CD8-positive, alpha-beta memory T cell (primary cell): ENCODE results near the gene FAM114A1. TPM values are rescaled to one million over a fixed set of nuclear protein-coding genes. Genes with fewer than 3 reads are reported as not detected.

Experiments used
- CTCF ChIA-PET: fragments of 350-600 bp; sonication (Branson Sonifier 250); formaldehyde crosslinking; loops from one replicate; lab custom pipeline; 2021; ENCODE audit warnings: antibody characterized with exemption; lab: Charles Lee
- POLR2A ChIA-PET: fragments of 350-600 bp; sonication (Branson Sonifier 250); formaldehyde crosslinking; loops from one replicate; lab custom pipeline; 2021; ENCODE audit warnings: antibody characterized with exemption; lab: Charles Lee
- DNase-seq, 5 donors: peaks; one replicate each; pipeline versions ENCODE4 v3.0.0 to v3.0.0-alpha.2; 2020 to 2022; ENCODE audit warnings: mixed read lengths in 1 of 5
- H3K27ac ChIP-seq: one replicate; pipeline ENCODE4 v1.7.0; 2013; ENCODE audit warnings: low read depth, mild to moderate bottlenecking, low read length, moderate library complexity
- H3K27me3 ChIP-seq: 2 replicates; pipeline ENCODE4 v1.7.0; 2013; ENCODE audit warnings: low read length, mild to moderate bottlenecking; ENCODE audit not compliant: insufficient read depth, poor library complexity, severe bottlenecking
- H3K36me3 ChIP-seq: 2 replicates; pipeline ENCODE4 v1.7.0; 2013; ENCODE audit warnings: mild to moderate bottlenecking, low read length, moderate library complexity; ENCODE audit not compliant: insufficient read depth
- H3K4me1 ChIP-seq: 2 replicates; pipeline ENCODE4 v1.7.0; 2013; ENCODE audit warnings: mild to moderate bottlenecking, low read length, moderate library complexity; ENCODE audit not compliant: insufficient read depth
- H3K4me3 ChIP-seq: 2 replicates; pipeline ENCODE4 v1.7.0; 2013; ENCODE audit warnings: mild to moderate bottlenecking, low read length
- H3K9me3 ChIP-seq: 2 replicates; pipeline ENCODE4 v1.7.0; 2013; ENCODE audit warnings: mild to moderate bottlenecking, low read length
- H3K27ac Mint-ChIP-seq, 8 donors: one replicate each; pipeline ENCODE4 v1.8.0; 2020 to 2021; ENCODE audit warnings: mixed read lengths in 8 of 8, mild to moderate bottlenecking in 6 of 8, inconsistent platforms in 3 of 8, moderate library complexity in 3 of 8
- H3K27me3 Mint-ChIP-seq, 2 donors: one replicate each; pipeline ENCODE4 v1.8.0; 2020 to 2021; ENCODE audit warnings: mixed read lengths in 2 of 2, mild to moderate bottlenecking in 1 of 2, moderate library complexity in 1 of 2
- H3K36me3 Mint-ChIP-seq, 3 donors: one replicate each; pipeline ENCODE4 v1.8.0; 2020 to 2021; ENCODE audit warnings: mixed read lengths in 3 of 3, inconsistent platforms in 1 of 3, mild to moderate bottlenecking in 1 of 3
- H3K4me1 Mint-ChIP-seq, 3 donors: one replicate each; pipeline ENCODE4 v1.8.0; 2020 to 2021; ENCODE audit warnings: mixed read lengths in 3 of 3, inconsistent platforms in 1 of 3, mild to moderate bottlenecking in 1 of 3
- H3K4me3 Mint-ChIP-seq, 7 donors: one replicate each; pipeline ENCODE4 v1.8.0; 2020 to 2021; ENCODE audit warnings: mixed read lengths in 7 of 7, mild to moderate bottlenecking in 6 of 7, moderate library complexity in 4 of 7, inconsistent platforms in 2 of 7
- H3K9me3 Mint-ChIP-seq, 5 donors: one replicate each; pipeline ENCODE4 v1.8.0; 2020 to 2022; ENCODE audit warnings: mixed read lengths in 5 of 5, mild to moderate bottlenecking in 3 of 5, moderate library complexity in 2 of 5, inconsistent platforms in 1 of 5
- polyA plus RNA-seq: library from polyadenylated mRNA; unstranded; fragments of 300-500 nt; fragmentation: Illumina TruSeq; gene quantifications from one replicate; pipeline ENCODE4 v1.2.3, GENCODE V29; 2021
- total RNA-seq, 2 experiments: library from RNA; stranded (reverse); gene quantifications; one replicate each; pipeline ENCODE4 v1.2.3, GENCODE V29; 2021

FAM114A1 gene
- total and polyA plus RNA-seq, 3 experiments from 2014 or later: 0.31 TPM; not detected in 2

- no peaks in the 10 kb centered on the region for H3K9me3 ChIP-seq
- Mint-ChIP-seq H3K27me3 (peaks cover 4 to 7% of the 10 kb centered on the region in 2 donors), H3K36me3 (peaks cover 3 to 35% (median 5%) of the 10 kb centered on the region in 3 donors), H3K9me3 (peaks cover 0 to 7% (median 5%) of the 10 kb centered on the region in 5 donors), H3K4me3 (no peak overlapping the region), H3K4me1 (peaks cover 0 to 5% (median 0%) of the 10 kb centered on the region in 3 donors), H3K27ac (no peak overlapping the region)
- DNase-seq: no peak
- H3K27ac ChIP-seq: no peak overlapping the region
- ChIA-PET POLR2A (no interaction called here), CTCF (interaction anchor here (1.3 kb wide), 1 partner anchor 46 kb away, joined by 3 read pairs; the partner anchor contains the start of gene TLR10)
- no peaks in the 10 kb centered on the region for H3K27me3 ChIP-seq
- H3K4me1 ChIP-seq: no peaks in the 10 kb centered on the region
- H3K36me3 ChIP-seq: no peaks in the 10 kb centered on the region
- H3K4me3 ChIP-seq: no peak overlapping the region
Observed at GRCh38 chr4:38829237-38829636, 38.4 kb upstream of the FAM114A1 start.

- DNase-seq: no peak
- Mint-ChIP-seq H3K4me1 (peaks cover 0 to 5% (median 0%) of the 10 kb centered on the region in 3 donors), H3K36me3 (peaks cover 5 to 42% (median 6%) of the 10 kb centered on the region in 3 donors), H3K27me3 (peaks cover 3 to 4% of the 10 kb centered on the region in 2 donors), H3K27ac (no peak overlapping the region), H3K4me3 (no peak overlapping the region), H3K9me3 (peaks cover 9 to 24% (median 14%) of the 10 kb centered on the region in 5 donors)
- no peak overlapping the region for H3K27ac ChIP-seq
- no peaks in the 10 kb centered on the region for H3K36me3 ChIP-seq
- ChIA-PET CTCF (no interaction called here), POLR2A (interaction anchor here (1.2 kb wide), 1 partner anchor 35 kb away, joined by 5 read pairs; no protein-coding TSS in a partner anchor)
- H3K4me1 ChIP-seq: no peaks in the 10 kb centered on the region
- H3K9me3 ChIP-seq: no peaks in the 10 kb centered on the region
- no peaks in the 10 kb centered on the region for H3K27me3 ChIP-seq
- no peak overlapping the region for H3K4me3 ChIP-seq
Observed at GRCh38 chr4:38831653-38832052, 36.0 kb upstream of the FAM114A1 start.

GRCh38 chr4:38832206-38832605, 35.4 kb upstream of the FAM114A1 start:
- no peak overlapping the region for H3K27ac Mint-ChIP-seq
- peaks cover 2 to 42% (median 5%) of the 10 kb centered on the region in 3 donors for H3K36me3 Mint-ChIP-seq
- Histone ChIP-seq H3K4me1 (no peaks in the 10 kb centered on the region), H3K27ac (no peak overlapping the region), H3K9me3 (no peaks in the 10 kb centered on the region), H3K4me3 (no peak overlapping the region), H3K36me3 (no peaks in the 10 kb centered on the region), H3K27me3 (no peaks in the 10 kb centered on the region)
- no peak overlapping the region for H3K4me3 Mint-ChIP-seq
- no peak for DNase-seq
- POLR2A ChIA-PET: no interaction called here
- peaks cover 9 to 24% (median 14%) of the 10 kb centered on the region in 5 donors for H3K9me3 Mint-ChIP-seq
- CTCF ChIA-PET: no interaction called here
- H3K27me3 Mint-ChIP-seq: peaks cover under 1 to 4% of the 10 kb centered on the region in 2 donors
- peaks cover 5 to 6% (median 5%) of the 10 kb centered on the region in 3 donors for H3K4me1 Mint-ChIP-seq

- ChIA-PET CTCF (interaction anchor here (0.6 to 1.2 kb wide), 2 partner anchors 50 to 74 kb away, joined by 3 read pairs; partner anchors contain the start of gene TLR10), POLR2A (no interaction called here)
- H3K27ac Mint-ChIP-seq: no peak overlapping the region
Observed at GRCh38 chr4:38832624-38833528, 34.7 kb upstream of the FAM114A1 start.

GRCh38 chr4:38834570-38834969, 33.0 kb upstream of the FAM114A1 start:
- Histone ChIP-seq H3K4me3 (no peak overlapping the region), H3K9me3 (no peaks in the 10 kb centered on the region), H3K36me3 (no peaks in the 10 kb centered on the region), H3K27me3 (no peaks in the 10 kb centered on the region), H3K27ac (no peak overlapping the region), H3K4me1 (peaks cover 9% of the 10 kb centered on the region)
- peaks cover 0 to 4% of the 10 kb centered on the region in 2 donors for H3K27me3 Mint-ChIP-seq
- no peak for DNase-seq
- peaks cover 0 to 41% (median 4%) of the 10 kb centered on the region in 3 donors for H3K36me3 Mint-ChIP-seq
- peaks cover 19 to 24% (median 19%) of the 10 kb centered on the region in 3 donors for H3K4me1 Mint-ChIP-seq
- peaks cover 9 to 24% (median 14%) of the 10 kb centered on the region in 5 donors for H3K9me3 Mint-ChIP-seq
- CTCF ChIA-PET: interaction anchor here (1.1 to 1.2 kb wide), 2 partner anchors 12 to 52 kb away, joined by 3 read pairs; partner anchors contain the start of gene TLR10
- no peak overlapping the region for H3K4me3 Mint-ChIP-seq
- POLR2A ChIA-PET: no interaction called here
- H3K27ac Mint-ChIP-seq: no peak overlapping the region

More at GRCh38 chr4:38832624-38833528, 34.7 kb upstream of the FAM114A1 start:
- Mint-ChIP-seq H3K36me3 (peaks cover 0 to 42% (median 4%) of the 10 kb centered on the region in 3 donors), H3K27me3 (peaks cover 0 to 4% of the 10 kb centered on the region in 2 donors), H3K4me1 (peaks cover 11 to 13% (median 11%) of the 10 kb centered on the region in 3 donors), H3K9me3 (peaks cover 9 to 24% (median 14%) of the 10 kb centered on the region in 5 donors), H3K4me3 (no peak overlapping the region)
- Histone ChIP-seq H3K4me3 (no peak overlapping the region), H3K36me3 (no peaks in the 10 kb centered on the region), H3K4me1 (peaks cover under 1% of the 10 kb centered on the region), H3K9me3 (no peaks in the 10 kb centered on the region), H3K27ac (no peak overlapping the region), H3K27me3 (no peaks in the 10 kb centered on the region)
- DNase-seq: no peak

GRCh38 chr4:38837334-38837733, 30.3 kb upstream of the FAM114A1 start:
- H3K4me3 Mint-ChIP-seq: peak overlapping the region in 4 of 7 donors; percentile 15 to 38 (median 16)
- no peak overlapping the region for H3K4me3 ChIP-seq
- no peak for DNase-seq
- no peak overlapping the region for H3K27ac ChIP-seq
- H3K9me3 Mint-ChIP-seq: peaks cover 9 to 24% (median 11%) of the 10 kb centered on the region in 5 donors
- ChIA-PET CTCF (no interaction called here), POLR2A (no interaction called here)
- no peaks in the 10 kb centered on the region for H3K27me3 Mint-ChIP-seq
- no peaks in the 10 kb centered on the region for H3K36me3 ChIP-seq
- H3K27ac Mint-ChIP-seq: peak overlapping the region in 4 of 8 donors; percentile 2 to 55 (median 18)
- H3K4me1 ChIP-seq: peaks cover 9% of the 10 kb centered on the region
- no peaks in the 10 kb centered on the region for H3K9me3 ChIP-seq
- H3K36me3 Mint-ChIP-seq: peaks cover 0 to 29% (median 4%) of the 10 kb centered on the region in 3 donors
- H3K4me1 Mint-ChIP-seq: peaks cover 19 to 21% (median 19%) of the 10 kb centered on the region in 3 donors
- H3K27me3 ChIP-seq: no peaks in the 10 kb centered on the region

GRCh38 chr4:38837849-38838248, 29.8 kb upstream of the FAM114A1 start:
- peaks cover 9% of the 10 kb centered on the region for H3K4me1 ChIP-seq
- no peak overlapping the region for H3K4me3 ChIP-seq
- H3K27me3 Mint-ChIP-seq: no peaks in the 10 kb centered on the region
- no peaks in the 10 kb centered on the region for H3K9me3 ChIP-seq
- peak in 2 of 5 donors; percentile 26 to 33 for DNase-seq
- ChIA-PET CTCF (no interaction called here), POLR2A (no interaction called here)
- H3K4me1 Mint-ChIP-seq: peaks cover 19% of the 10 kb centered on the region in 3 donors
- H3K36me3 ChIP-seq: no peaks in the 10 kb centered on the region
- H3K27me3 ChIP-seq: no peaks in the 10 kb centered on the region
- peak overlapping the region in 6 of 7 donors; percentile 11 to 38 (median 16) for H3K4me3 Mint-ChIP-seq
- H3K27ac Mint-ChIP-seq: peak overlapping the region in 3 of 8 donors; percentile 2 to 55 (median 3)
- peaks cover 0 to 29% (median 4%) of the 10 kb centered on the region in 3 donors for H3K36me3 Mint-ChIP-seq
- no peak overlapping the region for H3K27ac ChIP-seq
- peaks cover 9 to 24% (median 11%) of the 10 kb centered on the region in 5 donors for H3K9me3 Mint-ChIP-seq
